H1 (cell line): Measurements from ENCODE around the gene HIVEP3. TPM values are rescaled to one million over a fixed set of nuclear protein-coding genes. Genes with fewer than 3 reads are reported as not detected.

Source experiments
- CTCF ChIA-PET: fragments of 300-600 bp; sonication (Branson Sonifier 250); formaldehyde crosslinking; loops from one replicate; lab custom pipeline; 2021; ENCODE audit not compliant: partially characterized antibody; lab: Charles Lee
- POLR2A ChIA-PET: fragments of 300-600 bp; sonication (Branson Sonifier 250); formaldehyde crosslinking; loops from one replicate; lab custom pipeline; 2021; ENCODE audit warnings: inconsistent platforms; ENCODE audit not compliant: partially characterized antibody; lab: Charles Lee
- DNase-seq, 2 experiments: peaks; one replicate each; pipeline versions ENCODE4 v3.0.0 to v3.0.0-alpha.2; 2010 to 2022; ENCODE audit warnings: low spot score in 2 of 2, low read depth in 1 of 2, mixed read lengths in 1 of 2
- FAIRE-seq: peaks from 2 replicates; lab custom pipeline; 2011; peaks lifted over from hg19 to GRCh38; lab: Jason Lieb, UNC
- H2AFZ ChIP-seq: 2 replicates; pipeline ENCODE4 v1.8.1; 2012; ENCODE audit warnings: low read length, inconsistent platforms
- H2AK5ac ChIP-seq: 2 replicates; pipeline ENCODE4 v1.6.1; 2013; ENCODE audit warnings: low read depth, low read length
- H2BK120ac ChIP-seq: replicated peaks from 2 replicates; pipeline ENCODE3; 2013; ENCODE audit warnings: low read depth, low read length, inconsistent platforms
- H2BK12ac ChIP-seq: 2 replicates; pipeline ENCODE4 v1.6.1; 2013; ENCODE audit warnings: low read depth, low read length
- H2BK15ac ChIP-seq: 2 replicates; pipeline ENCODE4 v1.6.1; 2013; ENCODE audit warnings: low read length
- H2BK20ac ChIP-seq: 2 replicates; pipeline ENCODE4 v1.6.1; 2013; ENCODE audit warnings: low read length
- H2BK5ac ChIP-seq: 2 replicates; pipeline ENCODE4 v1.6.1; 2013; ENCODE audit warnings: low read depth, low read length
- H3K14ac ChIP-seq: 2 replicates; pipeline ENCODE4 v1.6.1; 2013; ENCODE audit warnings: inconsistent platforms; ENCODE audit not compliant: insufficient read length
- H3K18ac ChIP-seq: 2 replicates; pipeline ENCODE4 v1.6.1; 2013; ENCODE audit warnings: low read length; ENCODE audit errors: extremely low read depth
- H3K23ac ChIP-seq: 2 replicates; pipeline ENCODE4 v1.6.1; 2013; ENCODE audit warnings: inconsistent platforms; ENCODE audit not compliant: insufficient read length
- H3K23me2 ChIP-seq: 2 replicates; pipeline ENCODE4 v1.6.1; 2013; ENCODE audit warnings: low read depth, low read length
- H3K27ac ChIP-seq: 2 replicates; pipeline ENCODE4 v1.6.1; 2011; ENCODE audit warnings: low read depth, low read length, inconsistent platforms
- H3K27me3 ChIP-seq, 4 experiments: replicated peaks in 1 of 4; 1 replicate in 1 of 4; 2 replicates in 3 of 4; pipeline versions ENCODE4 v1.6.1 to v1.8.1; 2011 to 2013; ENCODE audit warnings: low read length in 3 of 4, mild to moderate bottlenecking in 3 of 4, inconsistent platforms in 2 of 4, mixed read lengths in 2 of 4, moderate library complexity in 1 of 4; ENCODE audit not compliant: control insufficient read depth in 3 of 4, insufficient read depth in 3 of 4; ENCODE audit errors: extremely low read depth in 1 of 4
- H3K36me3 ChIP-seq, 4 experiments: 2 replicates each; pipeline versions ENCODE4 v1.6.1 to v1.8.1; 2011 to 2013; ENCODE audit warnings: mild to moderate bottlenecking in 4 of 4, low read length in 3 of 4, moderate library complexity in 2 of 4, control low read depth in 1 of 4, inconsistent platforms in 1 of 4; ENCODE audit not compliant: insufficient read depth in 4 of 4, control insufficient read depth in 2 of 4
- H3K4ac ChIP-seq: replicated peaks from 2 replicates; pipeline ENCODE3; 2013; ENCODE audit warnings: low read length, low read depth, mixed read lengths, inconsistent platforms; ENCODE audit not compliant: insufficient read length
- H3K4me1 ChIP-seq, 4 experiments: replicated peaks in 1 of 4; 1 replicate in 1 of 4; 2 replicates in 3 of 4; pipeline versions ENCODE4 v1.6.1 to v1.8.1; 2011 to 2013; ENCODE audit warnings: low read length in 3 of 4, inconsistent platforms in 2 of 4, mixed read lengths in 1 of 4; ENCODE audit not compliant: insufficient read depth in 4 of 4, control insufficient read depth in 3 of 4
- H3K4me2 ChIP-seq, 2 experiments: 2 replicates each; pipeline versions ENCODE4 v1.6.1 to v1.8.1; 2011 to 2013; ENCODE audit warnings: low read depth in 2 of 2, low read length in 2 of 2, control low read depth in 1 of 2, inconsistent platforms in 1 of 2, mild to moderate bottlenecking in 1 of 2; ENCODE audit not compliant: insufficient read depth in 1 of 2
- H3K4me3 ChIP-seq, 4 experiments: fragments of 200-600, 300-600 bp in 1 of 4; sonication (generic), shearing (Covaris generic), sonication (Bioruptor Twin) in 1 of 4; 2 replicates each; pipeline versions ENCODE4 v1.5.1 to v1.8.1; 2011 to 2016; ENCODE audit warnings: low read length in 4 of 4, low read depth in 3 of 4, control low read depth in 2 of 4, inconsistent platforms in 2 of 4, mild to moderate bottlenecking in 2 of 4, mixed read lengths in 1 of 4, moderate library complexity in 1 of 4; ENCODE audit not compliant: insufficient read depth in 2 of 4; ENCODE audit errors: extremely low read depth in 1 of 4
- H3K56ac ChIP-seq: replicated peaks from 2 replicates; pipeline ENCODE3; 2013; ENCODE audit warnings: low read depth, mild to moderate bottlenecking, mixed read lengths, low read length, inconsistent platforms; ENCODE audit not compliant: insufficient read length
- H3K79me1 ChIP-seq: 2 replicates; pipeline ENCODE4 v1.6.1; 2013; ENCODE audit warnings: low read depth, low read length, control low read depth
- H3K79me2 ChIP-seq, 2 experiments: 2 replicates each; pipeline versions ENCODE4 v1.6.1 to v1.8.1; 2012 to 2013; ENCODE audit warnings: low read length in 2 of 2, mild to moderate bottlenecking in 2 of 2, inconsistent platforms in 1 of 2; ENCODE audit not compliant: insufficient read depth in 2 of 2, control insufficient read depth in 1 of 2
- H3K9ac ChIP-seq, 4 experiments: replicated peaks in 1 of 4; 1 replicate in 1 of 4; 2 replicates in 3 of 4; pipeline versions ENCODE4 v1.6.1 to v1.8.1; 2011 to 2013; ENCODE audit warnings: low read depth in 3 of 4, low read length in 3 of 4, control low read depth in 2 of 4, mild to moderate bottlenecking in 2 of 4, moderate library complexity in 2 of 4, inconsistent platforms in 1 of 4; ENCODE audit errors: extremely low read depth in 1 of 4
- H3K9me3 ChIP-seq, 2 experiments: 2 replicates each; pipeline versions ENCODE4 v1.6.1 to v1.8.1; 2012 to 2013; ENCODE audit warnings: mild to moderate bottlenecking in 2 of 2, moderate library complexity in 2 of 2, control low read depth in 1 of 2, inconsistent platforms in 1 of 2, low read depth in 1 of 2, low read length in 1 of 2, mixed read lengths in 1 of 2; ENCODE audit not compliant: insufficient read depth in 2 of 2
- H4K20me1 ChIP-seq, 2 experiments: replicated peaks in 1 of 2; 2 replicates each; pipeline versions ENCODE3 to v1.8.1; 2011 to 2013; ENCODE audit warnings: inconsistent platforms in 2 of 2, low read length in 2 of 2, mild to moderate bottlenecking in 1 of 2; ENCODE audit not compliant: insufficient read depth in 2 of 2, control insufficient read depth in 1 of 2
- H4K5ac ChIP-seq: 2 replicates; pipeline ENCODE4 v1.6.1; 2013; ENCODE audit warnings: low read length, low read depth, mixed read lengths, inconsistent platforms; ENCODE audit not compliant: insufficient read length
- H4K8ac ChIP-seq: 2 replicates; pipeline ENCODE4 v1.8.0; 2013; ENCODE audit warnings: mild to moderate bottlenecking, moderate library complexity, low read length, inconsistent platforms; ENCODE audit not compliant: insufficient read depth; ENCODE audit errors: extremely low read depth
- H4K91ac ChIP-seq: replicated peaks from 2 replicates; pipeline ENCODE3; 2013; ENCODE audit warnings: low read length, mixed read lengths, inconsistent platforms; ENCODE audit not compliant: insufficient read length
- ATF3 ChIP-seq: IDR thresholded peaks from 2 replicates; pipeline ENCODE4 v1.6.1; 2011; ENCODE audit warnings: low read depth, mild to moderate bottlenecking, low read length; ENCODE audit not compliant: insufficient read depth
- CTBP2 ChIP-seq: IDR thresholded peaks from 2 replicates; pipeline ENCODE4 v1.7.0; 2011; ENCODE audit warnings: borderline replicate concordance, mild to moderate bottlenecking, moderate library complexity, mixed read lengths, low read length; ENCODE audit not compliant: insufficient read depth, insufficient read length
- E2F6 ChIP-seq: IDR thresholded peaks from 2 replicates; pipeline ENCODE4 v1.6.1; 2012; ENCODE audit warnings: inconsistent platforms
- EGR1 ChIP-seq: IDR thresholded peaks from 2 replicates; pipeline ENCODE4 v1.6.1; 2011; ENCODE audit warnings: low read depth, low read length, borderline replicate concordance
- GABPA ChIP-seq: IDR thresholded peaks from 2 replicates; pipeline ENCODE4 v1.6.1; 2011; ENCODE audit warnings: mild to moderate bottlenecking, low read length, moderate library complexity, borderline replicate concordance; ENCODE audit not compliant: insufficient read depth
- HDAC6 ChIP-seq: IDR thresholded peaks from one replicate; pipeline ENCODE4 v1.7.1; 2012; ENCODE audit warnings: low read depth, mild to moderate bottlenecking, inconsistent platforms, low read length, moderate library complexity
- SP4 ChIP-seq: IDR thresholded peaks from 2 replicates; pipeline ENCODE4 v1.6.1; 2012; ENCODE audit warnings: low read length, inconsistent platforms
- WGBS, 2 experiments: shearing (Covaris generic) in 1 of 2; methylation state at CpG; one replicate each; pipeline versions ENCODE4 v1.1.6 to v1.1.7; 2013 to 2015; ENCODE audit warnings: low lambda C conversion rate in 2 of 2, mixed read lengths in 2 of 2, inconsistent platforms in 1 of 2, low coverage in 1 of 2, missing lambda C conversion rate in 1 of 2; ENCODE audit not compliant: insufficient replicate concordance in 2 of 2, insufficient coverage in 1 of 2, insufficient read length in 1 of 2; ENCODE audit errors: extremely low coverage in 1 of 2, missing lambda C conversion rate in 1 of 2; 5-methylcytosine and 5-hydroxymethylcytosine counted together
- polyA plus RNA-seq, 7 experiments: library from polyadenylated mRNA; depleted of rRNA in 3 of 7; stranded (reverse) in 5 of 7; unstranded in 2 of 7; fragments of >200 nt in 5 of 7; fragments of 200-250 nt in 2 of 7; gene quantifications; 1 replicate in 5 of 7; 2 replicates in 1 of 7; 4 replicates in 1 of 7; pipeline versions ENCODE4 v1.2.1 to v1.2.3, GENCODE V29; 2011 to 2013; ENCODE audit warnings: missing spikeins in 2 of 7, mixed read lengths in 2 of 7
- total RNA-seq: library from RNA; stranded (reverse); fragmentation: NEBNext Ultra II Directional; extraction: Animal tissue kit (Norgen Biotek cat#: 25700); gene quantifications from 2 replicates; pipeline ENCODE4 v1.2.1, GENCODE V29; 2021

The HIVEP3 gene
- total and polyA plus RNA-seq, 2 of the 8 experiments (the other 6 are each of a cell fraction or from before 2014, with no cell fraction given): 0.24 to 0.69 TPM

GRCh38 chr1:41935226-41935625, 16.5 kb upstream of the HIVEP3 start:
- H3K4me1 ChIP-seq: 0 out of 7 replicates have a peak, but pooled peaks cover 0 to 2% (median 0%) of the 10 kb centered on the region in 4 experiments
- no peaks in the 10 kb centered on the region for H4K20me1 ChIP-seq
- no peaks in the 10 kb centered on the region for H3K36me3 ChIP-seq
- CTCF ChIA-PET: interaction anchor here (1.0 to 1.2 kb wide), 2 partner anchors 9 to 362 kb away, joined by 3 to 4 read pairs; no protein-coding TSS in a partner anchor
- H3K4me2 ChIP-seq: no peak overlapping the region
- H3K18ac ChIP-seq: no peak overlapping the region
- no peak overlapping the region for H2BK20ac ChIP-seq
- H2BK15ac ChIP-seq: no peak overlapping the region
- H3K56ac ChIP-seq: no peak overlapping the region
- H3K9ac ChIP-seq: no peak overlapping the region
- H4K91ac ChIP-seq: no peak overlapping the region
- H3K23me2 ChIP-seq: no peaks in the 10 kb centered on the region
- H3K9me3 ChIP-seq: no peaks in the 10 kb centered on the region
- H2BK120ac ChIP-seq: no peak overlapping the region
- no peak overlapping the region for H2AK5ac ChIP-seq
- H3K79me1 ChIP-seq: no peaks in the 10 kb centered on the region
- H4K5ac ChIP-seq: no peak overlapping the region
- FAIRE-seq (no peak), DNase-seq (no peak)
- WGBS, 2 experiments: 74% methylated on average over 1 of the region's 1 CpG; no CpG with 5 or more reads in 1 of the 2 experiments
- no peak overlapping the region for H2AFZ ChIP-seq
- no peak overlapping the region for H2BK12ac ChIP-seq
- no peak overlapping the region for H3K4ac ChIP-seq
- no peaks in the 10 kb centered on the region for H3K27me3 ChIP-seq
- no peak overlapping the region for H3K27ac ChIP-seq
- H3K4me3 ChIP-seq: no peak overlapping the region
- H2BK5ac ChIP-seq: no peak overlapping the region
- TF ChIP-seq GABPA (no peak), EGR1 (no peak), E2F6 (no peak), SP4 (no peak), HDAC6 (no peak), ATF3 (no peak), CTBP2 (no peak)
- TF ChIP-seq, all 59 proteins: peak for 0
- POLR2A ChIA-PET: no interaction called here
- no peaks in the 10 kb centered on the region for H3K79me2 ChIP-seq
- H3K23ac ChIP-seq: no peak overlapping the region
- H3K14ac ChIP-seq: no peak overlapping the region
- H4K8ac ChIP-seq: no peak overlapping the region
